SK-N-MC (cell line): ENCODE measurements around the gene LRRN4.

Experiments
- EZH2 ChIP-seq: fragments of 200-600 bp; sonication (generic); IDR thresholded peaks from one replicate; pipeline ENCODE4 v1.6.1; 2017; ENCODE audit warnings: antibody characterized with exemption
- FOXP2 ChIP-seq: optimal IDR thresholded peaks from 2 replicates; pipeline ENCODE3; 2011; ENCODE audit warnings: mild to moderate bottlenecking, moderate library complexity; ENCODE audit not compliant: insufficient read depth; ENCODE audit errors: extremely low read length, control extremely low read depth
- POLR2AphosphoS5 ChIP-seq: IDR thresholded peaks from 2 replicates; pipeline ENCODE4 v1.6.1; 2012; ENCODE audit warnings: mild to moderate bottlenecking, low read depth, low read length, borderline replicate concordance

GRCh38 chr20:6081236-6081635 lies 27.4 kb upstream of the LRRN4 start:
- TF ChIP-seq POLR2AphosphoS5 (no peak), EZH2 (no peak), FOXP2 (no peak)
